Measurements from ENCODE around the gene BRPF1. TPM values are rescaled to one million over a fixed set of nuclear protein-coding genes. Genes with fewer than 3 reads are reported as not detected.
A peak's percentile ranks its signal among the peaks of the same experiment; 100 is the strongest.

The BRPF1 gene
- total RNA-seq, 1 donor from 2014 or later = 12.0 TPM

- no peak for DNase-seq
These were observed 1.2 kb downstream of the BRPF1 start for GRCh38 chr3:9732740-9733115.

DNA sequence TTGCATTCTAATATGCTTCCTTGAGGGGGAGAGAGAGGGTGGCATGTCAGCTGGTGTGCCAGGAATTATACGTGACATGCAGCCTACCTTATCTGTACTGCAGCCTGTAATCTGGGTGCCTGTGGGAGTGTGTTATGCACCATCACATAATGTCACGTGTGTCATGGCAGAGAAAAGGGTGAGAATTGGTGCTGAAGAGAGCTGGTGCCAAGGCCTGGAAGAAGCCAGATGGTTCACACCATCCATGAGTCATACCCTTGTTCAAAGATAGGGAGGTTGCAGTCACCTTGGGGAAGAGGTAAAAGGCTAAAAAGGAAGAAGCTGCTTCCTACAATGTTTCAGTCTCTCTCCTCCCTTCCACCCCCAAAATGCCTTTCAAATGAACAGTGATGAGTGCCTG, 5.3 kb downstream of the BRPF1 start:
- DNase-seq = no peak

DNA sequence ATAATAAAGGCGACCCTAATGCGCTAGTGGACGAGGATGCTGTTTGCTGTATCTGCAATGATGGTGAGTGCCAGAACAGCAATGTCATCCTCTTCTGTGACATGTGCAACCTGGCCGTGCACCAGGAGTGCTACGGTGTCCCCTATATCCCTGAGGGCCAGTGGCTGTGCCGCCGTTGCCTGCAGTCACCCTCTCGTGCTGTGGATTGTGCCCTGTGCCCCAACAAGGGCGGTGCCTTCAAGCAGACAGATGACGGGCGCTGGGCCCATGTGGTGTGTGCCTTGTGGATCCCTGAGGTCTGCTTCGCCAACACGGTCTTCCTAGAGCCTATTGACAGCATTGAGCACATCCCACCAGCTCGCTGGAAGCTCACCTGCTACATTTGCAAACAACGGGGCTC, 7.6 kb downstream of the BRPF1 start:
- no peak for DNase-seq

- DNase-seq = no peak
These were observed 11.0 kb downstream of the BRPF1 start for GRCh38 chr3:9742560-9742959.

- no peak for DNase-seq
These were observed 12.0 kb downstream of the BRPF1 start for GRCh38 chr3:9743548-9743947.

GRCh38 chr3:9744162-9744561, 12.6 kb downstream of the BRPF1 start:
- no peak for DNase-seq

GRCh38 chr3:9745521-9745920, 14.0 kb downstream of the BRPF1 start:
- DNase-seq = no peak

GRCh38 chr3:9746330-9746729, 14.8 kb downstream of the BRPF1 start:
- DNase-seq = no peak

- no peak for DNase-seq
These were observed 15.7 kb downstream of the BRPF1 start for GRCh38 chr3:9747267-9747666.

GRCh38 chr3:9748031-9748430, 16.5 kb downstream of the BRPF1 start:
- DNase-seq = no peak

- DNase-seq = no peak
These were observed 17.7 kb downstream of the BRPF1 start for GRCh38 chr3:9749296-9749644.

GRCh38 chr3:9749645-9750555, 18.4 kb downstream of the BRPF1 start, which contains the start of gene OGG1:
OGG1 (plus strand) TSS chr3:9749952; CDS start chr3:9750287, 335 bp downstream.
- DNase-seq = peak; percentile 96

DNA sequence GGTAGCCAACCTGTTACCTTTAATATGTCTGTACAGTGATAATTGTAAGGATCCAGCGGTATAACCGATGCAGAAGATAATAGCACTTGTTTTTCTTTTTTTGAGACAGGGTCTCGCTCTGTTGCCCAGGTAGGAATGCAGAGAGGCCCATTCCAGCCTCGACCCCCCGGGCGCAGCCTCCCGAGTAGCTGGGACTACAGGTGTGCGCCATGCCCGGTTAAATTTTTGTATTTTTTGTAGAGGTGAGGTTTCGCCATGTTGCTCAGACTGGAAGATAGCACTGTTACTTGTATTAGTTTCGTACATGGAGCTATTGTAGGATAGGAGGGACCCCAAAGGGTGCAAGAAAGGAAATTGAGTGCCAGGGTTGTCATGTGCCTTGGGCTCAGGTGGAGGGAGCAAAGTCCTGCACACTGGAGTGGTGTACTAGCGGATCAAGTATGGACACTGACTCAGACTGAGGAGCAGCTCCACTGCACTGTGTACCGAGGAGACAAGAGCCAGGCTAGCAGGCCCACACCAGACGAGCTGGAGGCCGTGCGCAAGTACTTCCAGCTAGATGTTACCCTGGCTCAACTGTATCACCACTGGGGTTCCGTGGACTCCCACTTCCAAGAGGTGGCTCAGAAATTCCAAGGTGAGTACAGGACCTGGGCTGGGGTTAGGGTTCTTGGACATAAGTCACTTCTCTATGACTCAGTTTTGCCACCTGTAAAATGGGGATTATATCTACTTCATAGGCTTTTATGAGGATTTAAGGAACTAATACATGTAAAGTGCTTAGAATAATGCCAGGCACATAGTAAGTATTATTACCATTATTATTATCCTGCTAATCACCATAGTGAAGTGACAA, 19.2 kb downstream of the BRPF1 start:
- no peak for DNase-seq

DNA sequence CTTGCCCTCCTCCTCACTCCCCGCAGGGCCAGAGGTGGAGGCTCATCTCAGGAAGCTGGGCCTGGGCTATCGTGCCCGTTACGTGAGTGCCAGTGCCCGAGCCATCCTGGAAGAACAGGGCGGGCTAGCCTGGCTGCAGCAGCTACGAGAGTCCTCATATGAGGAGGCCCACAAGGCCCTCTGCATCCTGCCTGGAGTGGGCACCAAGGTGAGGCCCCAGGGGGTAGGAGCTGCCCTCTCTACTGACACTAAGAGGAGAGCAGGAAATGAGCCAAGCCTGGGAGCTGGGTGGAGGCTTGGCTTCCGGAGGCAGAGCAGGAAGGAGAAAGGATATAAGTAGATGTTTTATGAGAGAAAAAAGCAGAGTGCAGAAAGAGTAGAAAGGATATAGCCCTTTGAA, 23.1 kb downstream of the BRPF1 start:
- DNase-seq = no peak

- DNase-seq = no peak
These were observed 25.9 kb downstream of the BRPF1 start for GRCh38 chr3:9757427-9757826.

GRCh38 chr3:9760779-9761505, 29.4 kb downstream of the BRPF1 start:
- DNase-seq = no peak

DNA sequence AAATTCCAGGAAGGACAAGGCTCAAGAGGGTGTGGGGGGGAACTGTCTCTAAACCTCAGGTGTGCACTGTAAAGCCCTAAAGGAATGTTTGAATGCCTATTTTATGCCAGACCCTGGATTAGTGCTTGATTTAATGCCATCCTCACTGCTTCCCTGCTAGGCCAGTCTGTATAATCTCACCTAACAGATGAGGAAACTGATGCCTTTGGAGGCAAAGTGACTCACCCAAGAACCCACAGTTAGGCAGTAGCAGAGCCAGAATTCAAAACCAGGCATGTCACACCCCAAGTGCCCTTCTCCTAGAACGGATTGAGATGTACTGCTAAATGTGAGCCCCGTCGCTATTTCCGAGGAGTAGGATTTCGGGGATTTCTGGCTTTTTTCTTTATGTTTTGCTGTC, 30.4 kb downstream of the BRPF1 start:
- DNase-seq = no peak

- no peak for DNase-seq
These were observed 31.3 kb downstream of the BRPF1 start for GRCh38 chr3:9762871-9763270.

DNA sequence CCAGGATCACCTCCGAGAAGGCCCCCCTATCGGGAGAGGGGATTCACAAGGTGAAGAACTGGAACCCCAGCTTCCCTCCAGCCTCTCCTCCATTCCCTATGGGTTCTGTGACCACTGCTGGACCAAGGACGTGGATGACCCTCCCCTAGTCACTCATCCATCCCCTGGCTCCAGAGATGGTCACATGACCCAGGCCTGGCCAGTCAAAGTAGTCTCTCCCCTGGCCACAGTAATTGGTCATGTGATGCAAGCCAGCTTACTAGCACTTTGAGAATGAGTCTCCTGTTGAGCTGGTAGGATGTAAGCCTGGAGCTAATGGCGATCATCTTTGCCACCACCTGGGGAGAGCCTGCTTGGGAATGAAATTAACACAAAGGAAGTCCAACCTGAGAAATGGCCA, 34.3 kb downstream of the BRPF1 start:
- no peak for DNase-seq

DNA sequence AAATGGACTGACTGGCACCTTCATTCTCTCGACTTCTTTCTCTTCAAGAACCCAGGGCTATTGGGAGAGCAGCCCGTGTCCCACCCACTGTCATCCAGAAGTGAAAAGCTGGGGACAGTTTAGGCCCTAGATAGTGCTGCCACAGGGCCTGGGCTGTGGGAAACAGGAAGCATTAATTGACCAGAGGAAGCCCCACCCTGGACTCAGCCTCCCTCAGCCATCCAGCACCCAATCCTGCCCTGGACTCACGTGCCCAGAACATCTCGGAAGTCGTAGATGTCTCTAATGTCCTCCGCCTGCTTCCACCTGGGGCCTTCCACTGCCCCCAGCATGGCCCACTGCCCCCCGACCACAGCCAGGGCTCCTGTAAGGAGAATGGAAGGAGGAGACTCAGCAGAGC, 35.9 kb downstream of the BRPF1 start:
- no peak for DNase-seq

DNA sequence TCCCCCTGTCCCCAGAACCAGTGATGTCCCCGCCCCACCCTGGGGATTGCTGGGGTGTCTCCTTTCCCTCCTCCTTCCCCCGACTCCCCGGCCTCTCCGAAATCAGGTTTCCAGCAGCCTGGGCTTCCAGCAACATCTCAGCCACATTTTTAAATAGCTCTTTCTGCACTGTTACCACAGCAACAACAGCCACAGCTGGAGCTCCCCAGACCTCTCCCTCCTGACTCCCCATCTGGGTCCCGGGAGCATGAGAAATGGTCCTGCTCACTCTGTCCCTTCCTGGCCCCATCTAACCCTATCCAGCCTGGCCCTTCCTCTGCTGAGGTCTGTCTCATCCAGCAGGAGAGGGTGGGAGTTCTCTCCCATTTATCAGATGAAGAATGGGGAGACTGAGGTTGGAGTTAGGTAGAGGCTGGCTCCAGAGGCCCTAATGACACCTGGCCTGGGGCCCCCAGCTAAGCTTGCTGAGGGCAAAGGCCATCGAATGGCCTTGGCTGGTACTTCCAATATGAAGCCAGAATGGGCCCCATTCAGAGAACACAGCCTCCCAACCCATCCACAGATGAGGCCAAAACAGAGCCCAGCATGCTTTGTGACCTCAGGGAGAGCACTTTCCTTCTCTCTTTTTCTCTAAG, 36.7 kb downstream of the BRPF1 start:
- DNase-seq = no peak

GRCh38 chr3:9769012-9769411, 37.5 kb downstream of the BRPF1 start:
- DNase-seq = no peak

Data from skin of body (tissue), 2 donors.